ENCODE data around the gene OS9.

DNA sequence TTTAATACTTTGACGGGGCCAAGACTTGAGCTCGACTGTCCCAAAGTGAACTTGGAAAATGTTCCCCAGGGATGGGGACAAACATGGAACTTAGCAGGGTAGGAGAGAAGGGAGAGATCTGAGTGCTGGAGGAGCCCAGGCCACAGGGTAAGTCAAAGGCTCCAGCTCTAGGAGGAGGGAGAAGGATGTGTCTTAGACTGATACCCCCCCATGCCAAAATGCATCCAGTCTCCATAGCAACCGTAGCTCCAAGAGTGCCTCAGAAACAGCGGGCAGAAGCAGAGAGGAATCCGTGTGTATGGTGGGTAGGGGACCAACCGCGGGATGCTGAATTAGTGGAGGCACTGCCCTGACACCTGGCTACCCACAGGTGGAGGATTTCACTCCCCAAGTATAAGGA, 45.5 kb downstream of the OS9 start:
- TF ChIP-seq, protein P1, sequence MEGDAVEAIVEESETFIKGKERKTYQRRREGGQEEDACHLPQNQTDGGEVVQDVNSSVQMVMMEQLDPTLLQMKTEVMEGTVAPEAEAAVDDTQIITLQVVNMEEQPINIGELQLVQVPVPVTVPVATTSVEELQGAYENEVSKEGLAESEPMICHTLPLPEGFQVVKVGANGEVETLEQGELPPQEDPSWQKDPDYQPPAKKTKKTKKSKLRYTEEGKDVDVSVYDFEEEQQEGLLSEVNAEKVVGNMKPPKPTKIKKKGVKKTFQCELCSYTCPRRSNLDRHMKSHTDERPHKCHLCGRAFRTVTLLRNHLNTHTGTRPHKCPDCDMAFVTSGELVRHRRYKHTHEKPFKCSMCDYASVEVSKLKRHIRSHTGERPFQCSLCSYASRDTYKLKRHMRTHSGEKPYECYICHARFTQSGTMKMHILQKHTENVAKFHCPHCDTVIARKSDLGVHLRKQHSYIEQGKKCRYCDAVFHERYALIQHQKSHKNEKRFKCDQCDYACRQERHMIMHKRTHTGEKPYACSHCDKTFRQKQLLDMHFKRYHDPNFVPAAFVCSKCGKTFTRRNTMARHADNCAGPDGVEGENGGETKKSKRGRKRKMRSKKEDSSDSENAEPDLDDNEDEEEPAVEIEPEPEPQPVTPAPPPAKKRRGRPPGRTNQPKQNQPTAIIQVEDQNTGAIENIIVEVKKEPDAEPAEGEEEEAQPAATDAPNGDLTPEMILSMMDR (IDR thresholded peaks at IDR 0.05) = no peak
- TF ChIP-seq POLR2AphosphoS5 (IDR thresholded peaks at IDR 0.05; ENCODE audit: low read depth, low read length) = no peak
- TF ChIP-seq, protein P2, sequence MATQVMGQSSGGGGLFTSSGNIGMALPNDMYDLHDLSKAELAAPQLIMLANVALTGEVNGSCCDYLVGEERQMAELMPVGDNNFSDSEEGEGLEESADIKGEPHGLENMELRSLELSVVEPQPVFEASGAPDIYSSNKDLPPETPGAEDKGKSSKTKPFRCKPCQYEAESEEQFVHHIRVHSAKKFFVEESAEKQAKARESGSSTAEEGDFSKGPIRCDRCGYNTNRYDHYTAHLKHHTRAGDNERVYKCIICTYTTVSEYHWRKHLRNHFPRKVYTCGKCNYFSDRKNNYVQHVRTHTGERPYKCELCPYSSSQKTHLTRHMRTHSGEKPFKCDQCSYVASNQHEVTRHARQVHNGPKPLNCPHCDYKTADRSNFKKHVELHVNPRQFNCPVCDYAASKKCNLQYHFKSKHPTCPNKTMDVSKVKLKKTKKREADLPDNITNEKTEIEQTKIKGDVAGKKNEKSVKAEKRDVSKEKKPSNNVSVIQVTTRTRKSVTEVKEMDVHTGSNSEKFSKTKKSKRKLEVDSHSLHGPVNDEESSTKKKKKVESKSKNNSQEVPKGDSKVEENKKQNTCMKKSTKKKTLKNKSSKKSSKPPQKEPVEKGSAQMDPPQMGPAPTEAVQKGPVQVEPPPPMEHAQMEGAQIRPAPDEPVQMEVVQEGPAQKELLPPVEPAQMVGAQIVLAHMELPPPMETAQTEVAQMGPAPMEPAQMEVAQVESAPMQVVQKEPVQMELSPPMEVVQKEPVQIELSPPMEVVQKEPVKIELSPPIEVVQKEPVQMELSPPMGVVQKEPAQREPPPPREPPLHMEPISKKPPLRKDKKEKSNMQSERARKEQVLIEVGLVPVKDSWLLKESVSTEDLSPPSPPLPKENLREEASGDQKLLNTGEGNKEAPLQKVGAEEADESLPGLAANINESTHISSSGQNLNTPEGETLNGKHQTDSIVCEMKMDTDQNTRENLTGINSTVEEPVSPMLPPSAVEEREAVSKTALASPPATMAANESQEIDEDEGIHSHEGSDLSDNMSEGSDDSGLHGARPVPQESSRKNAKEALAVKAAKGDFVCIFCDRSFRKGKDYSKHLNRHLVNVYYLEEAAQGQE (IDR thresholded peaks at IDR 0.05; ENCODE audit: insufficient read depth in 1 of 2, low read depth in 2 of 2, low read length in 1 of 2) = no peak
